ENCODE results near the gene RNU1-4.
"Not testable (repeated sequence)": the region's sequence is repeated elsewhere in the genome, so short reads cannot be mapped to it uniquely, and the experiment has no call there.

DNA sequence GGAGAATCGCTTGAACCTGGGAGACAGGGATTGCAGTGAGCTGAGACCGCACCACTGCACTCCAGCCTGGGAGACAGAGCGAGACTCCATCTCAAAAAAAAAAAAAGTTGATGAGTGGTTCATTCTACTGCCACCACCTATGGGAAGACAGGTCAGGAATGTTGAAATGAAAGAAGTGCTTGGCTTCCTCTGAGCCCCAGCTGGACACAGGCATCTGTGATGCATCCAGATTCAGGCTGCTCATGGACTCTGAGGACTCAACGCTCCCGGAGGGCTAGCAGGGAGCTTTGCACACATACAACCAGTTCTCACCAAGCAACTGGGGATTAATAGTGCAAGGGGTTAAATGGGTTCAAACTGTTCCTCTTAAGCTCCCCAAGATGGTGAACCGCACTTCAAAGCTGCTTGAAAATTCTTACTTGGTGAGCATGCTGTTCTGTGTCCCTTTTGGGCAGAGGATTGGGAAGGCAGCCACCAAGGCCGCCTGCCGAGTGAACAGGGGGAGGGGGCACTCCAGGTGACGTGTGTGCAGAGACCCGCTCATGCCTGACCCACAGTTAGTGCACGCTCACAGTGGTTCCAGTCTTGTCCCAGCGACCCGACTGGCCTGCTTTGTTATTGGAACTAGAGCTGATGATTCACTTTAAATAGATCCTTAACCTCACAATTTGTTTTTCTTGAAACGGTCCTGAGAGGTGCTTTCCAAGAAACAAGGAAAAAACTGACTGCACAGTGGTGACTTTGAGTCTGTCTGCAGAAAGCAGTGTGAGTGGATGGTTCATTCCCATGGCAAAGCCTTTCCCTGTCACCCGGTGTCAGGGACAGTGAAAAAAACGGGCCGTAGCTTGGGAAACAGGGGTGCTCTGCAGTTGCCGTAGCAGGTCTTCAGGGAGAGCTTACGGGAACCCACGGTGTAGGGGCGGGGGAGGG, 32.2 kb downstream of the RNU1-4 start:
- TF ChIP-seq, protein P1, sequence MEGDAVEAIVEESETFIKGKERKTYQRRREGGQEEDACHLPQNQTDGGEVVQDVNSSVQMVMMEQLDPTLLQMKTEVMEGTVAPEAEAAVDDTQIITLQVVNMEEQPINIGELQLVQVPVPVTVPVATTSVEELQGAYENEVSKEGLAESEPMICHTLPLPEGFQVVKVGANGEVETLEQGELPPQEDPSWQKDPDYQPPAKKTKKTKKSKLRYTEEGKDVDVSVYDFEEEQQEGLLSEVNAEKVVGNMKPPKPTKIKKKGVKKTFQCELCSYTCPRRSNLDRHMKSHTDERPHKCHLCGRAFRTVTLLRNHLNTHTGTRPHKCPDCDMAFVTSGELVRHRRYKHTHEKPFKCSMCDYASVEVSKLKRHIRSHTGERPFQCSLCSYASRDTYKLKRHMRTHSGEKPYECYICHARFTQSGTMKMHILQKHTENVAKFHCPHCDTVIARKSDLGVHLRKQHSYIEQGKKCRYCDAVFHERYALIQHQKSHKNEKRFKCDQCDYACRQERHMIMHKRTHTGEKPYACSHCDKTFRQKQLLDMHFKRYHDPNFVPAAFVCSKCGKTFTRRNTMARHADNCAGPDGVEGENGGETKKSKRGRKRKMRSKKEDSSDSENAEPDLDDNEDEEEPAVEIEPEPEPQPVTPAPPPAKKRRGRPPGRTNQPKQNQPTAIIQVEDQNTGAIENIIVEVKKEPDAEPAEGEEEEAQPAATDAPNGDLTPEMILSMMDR (IDR thresholded peaks at IDR 0.05; ENCODE audit: extremely low read depth in 1 of 2, insufficient read depth in 1 of 2, low read depth in 1 of 2, low read length in 2 of 2), result not testable (repeated sequence)
- not testable (repeated sequence) for TF ChIP-seq MYC (IDR thresholded peaks at IDR 0.05; ENCODE audit: low read depth, low read length); POLR2A (IDR thresholded peaks at IDR 0.05; ENCODE audit: low read depth, low read length); POLR2AphosphoS5 (IDR thresholded peaks at IDR 0.05; ENCODE audit: insufficient read depth, low read depth, low read length)
